GM12878 (cell line): Measurements from ENCODE around the gene IGF1R.

Source experiments
- CTCF ChIP-seq, 3 experiments: IDR thresholded peaks in 2 of 3; conservative IDR thresholded peaks in 1 of 3; 2 replicates each; pipeline ENCODE4 v1.5.1; 2011; ENCODE audit warnings: low read depth in 3 of 3, low read length in 3 of 3, mild to moderate bottlenecking in 3 of 3, control low read depth in 2 of 3, moderate library complexity in 2 of 3, inconsistent platforms in 1 of 3, mixed read lengths in 1 of 3; ENCODE audit not compliant: control insufficient read depth in 2 of 3, insufficient read depth in 1 of 3; ENCODE audit errors: extremely low read depth in 1 of 3
- EP300 ChIP-seq, 2 experiments: fragments of 150-350 bp in 1 of 2; IDR thresholded peaks; 2 replicates each; pipeline ENCODE4 v1.6.1; 2011 to 2012; ENCODE audit warnings: low read depth in 2 of 2, low read length in 2 of 2, borderline replicate concordance in 1 of 2, improper control_type of control experiment in 1 of 2, inconsistent platforms in 1 of 2; ENCODE audit not compliant: control insufficient read depth in 1 of 2
- EZH2 ChIP-seq: IDR thresholded peaks from 2 replicates; pipeline ENCODE4 v1.6.1; 2012; ENCODE audit warnings: low read depth, mild to moderate bottlenecking, control low read depth, inconsistent platforms, low read length, borderline replicate concordance; ENCODE audit not compliant: control insufficient read depth
- HDAC6 ChIP-seq: fragments of 200-600 bp; sonication (generic); IDR thresholded peaks from one replicate; pipeline ENCODE4 v1.8.0; 2017; ENCODE audit warnings: antibody characterized with exemption; ENCODE audit not compliant: unreplicated experiment
- JUND ChIP-seq: IDR thresholded peaks from 2 replicates; pipeline ENCODE4 v1.6.1; 2012; ENCODE audit warnings: low read depth, mild to moderate bottlenecking, low read length, improper control_type of control experiment, moderate library complexity
- PKNOX1 ChIP-seq: fragments of 450-650 bp; IDR thresholded peaks from 2 replicates; pipeline ENCODE4 v1.6.1; 2016; ENCODE audit warnings: mild to moderate bottlenecking
- POLR2A ChIP-seq: IDR thresholded peaks from 2 replicates; pipeline ENCODE4 v1.6.1; 2011; ENCODE audit warnings: low read depth, mild to moderate bottlenecking, low read length
- RAD21 ChIP-seq: IDR thresholded peaks from 2 replicates; pipeline ENCODE4 v1.6.1; 2011; ENCODE audit warnings: mild to moderate bottlenecking, low read depth, low read length, moderate library complexity; ENCODE audit not compliant: insufficient read depth
- SREBF2 ChIP-seq: IDR thresholded peaks from 2 replicates; pipeline ENCODE4 v1.6.1; 2012; ENCODE audit warnings: mild to moderate bottlenecking, low read length
- TBL1XR1 ChIP-seq: IDR thresholded peaks from 2 replicates; pipeline ENCODE4 v1.6.1; 2012; ENCODE audit warnings: low read depth, low read length, improper control_type of control experiment
- USF1 ChIP-seq: IDR thresholded peaks from 2 replicates; pipeline ENCODE4 v1.6.1; 2011; ENCODE audit warnings: borderline replicate concordance, low read depth, mild to moderate bottlenecking, moderate library complexity, mixed read lengths, low read length; ENCODE audit not compliant: insufficient read depth; ENCODE audit errors: extremely low read length

GRCh38 chr15:98755781-98756180 is 107.4 kb downstream of the IGF1R start:
- TF ChIP-seq EZH2 (no peak), TBL1XR1 (no peak), CTCF (IDR thresholded peaks at IDR 0.05 in 2 of 3, conservative IDR thresholded peaks at IDR 0.05 in 1 of 3; ENCODE audit: control insufficient read depth in 2 of 3, extremely low read depth in 1 of 3, insufficient read depth in 1 of 3, low read depth in 3 of 3, low read length in 3 of 3) (no peak), RAD21 (no peak), HDAC6 (no peak), USF1 (no peak), EP300 (IDR thresholded peaks at IDR 0.05; ENCODE audit: borderline replicate concordance in 1 of 2, control insufficient read depth in 1 of 2, low read depth in 2 of 2, low read length in 2 of 2) (no peak), PKNOX1 (no peak), SREBF2 (no peak), POLR2A (no peak), JUND (no peak)
